Memory B cell (primary cell): ENCODE measurements around the gene PDXDC1.
"Not testable (repeated sequence)": the region's sequence is repeated elsewhere in the genome, so short reads cannot be mapped to it uniquely, and the experiment has no call there.

ENCODE experiments used
- ATAC-seq: fragments of 150-1000 bp; cut with Tn5 transposase; 2 replicates; pipeline ENCODE4 v1.10.0; 2021; ENCODE audit warnings: low read depth, mild to moderate bottlenecking, moderate library complexity
- DNase-seq, 2 donors: peaks; one replicate each; pipeline ENCODE4 v3.0.0; 2022; ENCODE audit warnings: low spot score in 2 of 2
- H3K27ac Mint-ChIP-seq: one replicate; pipeline ENCODE4 v1.8.0; 2022; ENCODE audit warnings: mild to moderate bottlenecking, moderate library complexity, mixed read lengths
- H3K27me3 Mint-ChIP-seq: one replicate; pipeline ENCODE4 v1.8.0; 2022; ENCODE audit warnings: mixed read lengths
- H3K36me3 Mint-ChIP-seq: one replicate; pipeline ENCODE4 v1.8.0; 2022; ENCODE audit warnings: mild to moderate bottlenecking, mixed read lengths
- H3K4me1 Mint-ChIP-seq: one replicate; pipeline ENCODE4 v1.8.0; 2022; ENCODE audit warnings: mixed read lengths
- H3K4me3 Mint-ChIP-seq: one replicate; pipeline ENCODE4 v1.8.0; 2022; ENCODE audit warnings: mild to moderate bottlenecking, moderate library complexity, mixed read lengths
- H3K9me3 Mint-ChIP-seq: one replicate; pipeline ENCODE4 v1.8.0; 2022; ENCODE audit warnings: mixed read lengths

The PDXDC1 gene

GRCh38 chr16:15071013-15071412 lies 96.2 kb downstream of the PDXDC1 start:
- H3K27me3 Mint-ChIP-seq, H3K27ac Mint-ChIP-seq, ATAC-seq: not testable (repeated sequence)

GRCh38 chr16:15071916-15072769 lies 97.3 kb downstream of the PDXDC1 start:
- peaks cover 12% of the 10 kb centered on the region for H3K36me3 Mint-ChIP-seq
- not testable (repeated sequence) for H3K4me3 Mint-ChIP-seq, H3K4me1 Mint-ChIP-seq, H3K27ac Mint-ChIP-seq, H3K9me3 Mint-ChIP-seq, H3K27me3 Mint-ChIP-seq, DNase-seq
- ATAC-seq = peak; percentile 66

More at GRCh38 chr16:15071013-15071412, 96.2 kb downstream of the PDXDC1 start:
- H3K4me1 Mint-ChIP-seq, H3K9me3 Mint-ChIP-seq, H3K4me3 Mint-ChIP-seq, DNase-seq: not testable (repeated sequence)
- H3K36me3 Mint-ChIP-seq = peaks cover 10% of the 10 kb centered on the region

- Mint-ChIP-seq H3K27ac (no peak overlapping the region), H3K27me3 (no peaks in the 10 kb centered on the region), H3K4me1 (peaks cover 4% of the 10 kb centered on the region), H3K36me3 (peaks cover 16% of the 10 kb centered on the region), H3K4me3 (no peak overlapping the region), H3K9me3 (no peaks in the 10 kb centered on the region)
- DNase-seq = no peak
- no peak for ATAC-seq
Observed at GRCh38 chr16:15073101-15073500, 98.3 kb downstream of the PDXDC1 start.

GRCh38 chr16:15076161-15076560 lies 101.3 kb downstream of the PDXDC1 start:
- not testable (repeated sequence) for DNase-seq, H3K4me3 Mint-ChIP-seq, H3K4me1 Mint-ChIP-seq, H3K9me3 Mint-ChIP-seq, H3K27me3 Mint-ChIP-seq, ATAC-seq
- Mint-ChIP-seq H3K36me3 (peaks cover 27% of the 10 kb centered on the region), H3K27ac (peak overlapping the region; percentile 14)

GRCh38 chr16:15080883-15081282 lies 106.1 kb downstream of the PDXDC1 start:
- H3K27me3 Mint-ChIP-seq, H3K27ac Mint-ChIP-seq, ATAC-seq, DNase-seq, H3K4me1 Mint-ChIP-seq, H3K4me3 Mint-ChIP-seq, H3K9me3 Mint-ChIP-seq: not testable (repeated sequence)
- peaks cover 29% of the 10 kb centered on the region for H3K36me3 Mint-ChIP-seq

- not testable (repeated sequence) for ATAC-seq, DNase-seq, H3K27ac Mint-ChIP-seq
Observed at GRCh38 chr16:15082788-15083187, 108.0 kb downstream of the PDXDC1 start.

GRCh38 chr16:15090663-15091269 lies 115.9 kb downstream of the PDXDC1 start:
- not testable (repeated sequence) for H3K27ac Mint-ChIP-seq, H3K9me3 Mint-ChIP-seq, H3K36me3 Mint-ChIP-seq, H3K4me1 Mint-ChIP-seq, ATAC-seq, DNase-seq, H3K27me3 Mint-ChIP-seq, H3K4me3 Mint-ChIP-seq

More at GRCh38 chr16:15082788-15083187, 108.0 kb downstream of the PDXDC1 start:
- not testable (repeated sequence) for H3K4me1 Mint-ChIP-seq, H3K4me3 Mint-ChIP-seq, H3K9me3 Mint-ChIP-seq, H3K27me3 Mint-ChIP-seq
- H3K36me3 Mint-ChIP-seq = peaks cover 23% of the 10 kb centered on the region

- peak overlapping the region; percentile 98 for H3K27ac Mint-ChIP-seq
- not testable (repeated sequence) for H3K27me3 Mint-ChIP-seq, ATAC-seq, H3K4me1 Mint-ChIP-seq, H3K36me3 Mint-ChIP-seq, H3K9me3 Mint-ChIP-seq, DNase-seq
- peak overlapping the region; percentile 96 for H3K4me3 Mint-ChIP-seq
Observed at GRCh38 chr16:15093571-15093954, 118.7 kb downstream of the PDXDC1 start.

- ATAC-seq (peak; percentile 99), DNase-seq (peak; percentile 73 to 76)
- H3K36me3 Mint-ChIP-seq, H3K27me3 Mint-ChIP-seq, H3K9me3 Mint-ChIP-seq, H3K4me1 Mint-ChIP-seq: not testable (repeated sequence)
- Mint-ChIP-seq H3K27ac (peak within 1 kb of the TSS; percentile 98), H3K4me3 (peak within 1 kb of the TSS; percentile 96)
Observed at GRCh38 chr16:15093955-15094827, 119.4 kb downstream of the PDXDC1 start, which contains the start of gene RRN3. Gene RRN3, minus strand, starts transcription at chr16:15094272. Its CDS starts 39 bp downstream, at chr16:15094233.

GRCh38 chr16:15096583-15096972 lies 121.8 kb downstream of the PDXDC1 start:
- H3K4me3 Mint-ChIP-seq, H3K4me1 Mint-ChIP-seq, ATAC-seq, H3K36me3 Mint-ChIP-seq, H3K9me3 Mint-ChIP-seq, H3K27me3 Mint-ChIP-seq, H3K27ac Mint-ChIP-seq, DNase-seq: not testable (repeated sequence)

GRCh38 chr16:15099366-15099909 lies 124.6 kb downstream of the PDXDC1 start:
- H3K4me1 Mint-ChIP-seq, H3K4me3 Mint-ChIP-seq, DNase-seq, H3K27ac Mint-ChIP-seq, H3K9me3 Mint-ChIP-seq, H3K27me3 Mint-ChIP-seq, H3K36me3 Mint-ChIP-seq, ATAC-seq: not testable (repeated sequence)

GRCh38 chr16:15100372-15100987 lies 125.7 kb downstream of the PDXDC1 start:
- H3K36me3 Mint-ChIP-seq, H3K4me1 Mint-ChIP-seq, H3K27ac Mint-ChIP-seq, DNase-seq, H3K27me3 Mint-ChIP-seq, H3K9me3 Mint-ChIP-seq, ATAC-seq, H3K4me3 Mint-ChIP-seq: not testable (repeated sequence)

GRCh38 chr16:15127641-15128425 lies 153.0 kb downstream of the PDXDC1 start:
- H3K4me3 Mint-ChIP-seq, H3K27ac Mint-ChIP-seq, H3K9me3 Mint-ChIP-seq, H3K27me3 Mint-ChIP-seq, DNase-seq, H3K4me1 Mint-ChIP-seq, ATAC-seq, H3K36me3 Mint-ChIP-seq: not testable (repeated sequence)
